AG20443 (cell line): Measurements from ENCODE around the gene KAT2B.
A peak's percentile ranks its signal among the peaks of the same experiment; 100 is the strongest.
"Not testable (repeated sequence)": the region's sequence is repeated elsewhere in the genome, so short reads cannot be mapped to it uniquely, and the experiment has no call there.

ENCODE experiments used
- DNase-seq: peaks from one replicate; pipeline ENCODE4 v3.0.0; 2012; ENCODE audit warnings: low spot score, mixed read lengths

Gene KAT2B

GRCh38 chr3:20041197-20041780, 1.0 kb downstream of the KAT2B start:
- DNase-seq = peak; percentile 80

GRCh38 chr3:20042331-20042730, 2.1 kb downstream of the KAT2B start:
- DNase-seq = no peak

- DNase-seq = peak; percentile 57
Observed at GRCh38 chr3:20043396-20043795, 3.1 kb downstream of the KAT2B start.

GRCh38 chr3:20043825-20044224, 3.6 kb downstream of the KAT2B start:
- DNase-seq = no peak

GRCh38 chr3:20045141-20045540, 4.9 kb downstream of the KAT2B start:
- not testable (repeated sequence) for DNase-seq

- no peak for DNase-seq
Observed at GRCh38 chr3:20046556-20046955, 6.3 kb downstream of the KAT2B start.

GRCh38 chr3:20047341-20047779, 7.1 kb downstream of the KAT2B start:
- DNase-seq = no peak

GRCh38 chr3:20047976-20048883, 8.0 kb downstream of the KAT2B start:
- DNase-seq = peak; percentile 21

GRCh38 chr3:20051123-20051806, 11.0 kb downstream of the KAT2B start:
- no peak for DNase-seq

- DNase-seq = no peak
Observed at GRCh38 chr3:20052851-20053250, 12.6 kb downstream of the KAT2B start.

GRCh38 chr3:20054549-20054987, 14.3 kb downstream of the KAT2B start:
- peak; percentile 57 for DNase-seq

GRCh38 chr3:20055020-20055775, 15.0 kb downstream of the KAT2B start:
- no peak for DNase-seq

- no peak for DNase-seq
Observed at GRCh38 chr3:20055842-20056241, 15.6 kb downstream of the KAT2B start.

- peak; percentile 57 for DNase-seq
Observed at GRCh38 chr3:20056725-20057611, 16.7 kb downstream of the KAT2B start.

GRCh38 chr3:20057612-20058180, 17.4 kb downstream of the KAT2B start:
- DNase-seq = no peak

- DNase-seq = no peak
Observed at GRCh38 chr3:20059929-20060328, 19.7 kb downstream of the KAT2B start.

GRCh38 chr3:20060974-20061685, 20.9 kb downstream of the KAT2B start:
- DNase-seq = peak; percentile 29

GRCh38 chr3:20062996-20063395, 22.8 kb downstream of the KAT2B start:
- no peak for DNase-seq

GRCh38 chr3:20064387-20064786, 24.1 kb downstream of the KAT2B start:
- no peak for DNase-seq
